Activated T-cell treated with anti-CD3 and anti-CD28 coated beads for 24 hours (primary cell): ENCODE data around the gene FASTKD1.

ENCODE experiments used
- DNase-seq: peaks from one replicate; pipeline ENCODE4 v3.0.0-alpha.2; 2020; ENCODE audit warnings: low read depth

FASTKD1 gene

DNA sequence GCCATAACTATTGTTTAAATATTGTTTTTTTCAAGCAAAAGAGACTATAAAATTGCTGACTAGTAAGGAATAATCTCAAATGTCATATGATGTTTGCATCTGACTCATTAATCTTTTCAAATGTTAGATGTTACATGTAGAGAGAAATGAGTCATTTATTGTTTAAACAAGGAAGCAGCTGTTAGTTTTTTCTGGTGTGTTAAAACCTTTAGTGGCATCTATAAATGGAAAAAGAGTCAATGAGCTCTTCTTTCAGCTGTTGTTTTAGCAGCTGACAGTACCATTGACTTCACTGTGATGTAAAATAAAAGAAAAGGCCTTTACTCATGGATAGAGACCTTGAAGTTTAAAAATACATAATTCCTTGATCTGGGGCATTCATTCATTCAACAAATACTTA, 66.0 kb downstream of the FASTKD1 start:
- DNase-seq: no peak

DNA sequence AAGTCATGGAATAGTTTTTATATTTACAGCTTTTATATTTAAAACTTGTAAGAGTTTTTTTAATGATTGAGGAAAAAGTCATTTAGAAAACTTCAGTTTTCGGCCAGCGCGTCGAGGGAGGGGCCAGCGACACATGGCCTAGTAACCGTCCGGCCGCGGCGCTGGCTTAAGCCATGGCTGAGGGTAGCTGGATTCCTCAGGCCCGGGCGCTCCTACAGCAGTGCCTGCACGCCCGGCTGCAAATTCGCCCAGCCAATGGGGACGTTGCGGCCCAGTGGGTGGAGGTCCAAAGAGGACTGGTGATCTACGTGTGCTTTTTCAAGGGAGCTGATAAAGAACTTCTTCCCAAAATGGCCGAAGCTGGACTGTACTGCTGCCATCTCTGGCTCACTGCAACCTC, 69.0 kb downstream of the FASTKD1 start:
- DNase-seq: no peak

- DNase-seq: no peak
These were observed 78.2 kb downstream of the FASTKD1 start for GRCh38 chr2:169495310-169495928.

- DNase-seq: no peak
These were observed 80.3 kb downstream of the FASTKD1 start for GRCh38 chr2:169493360-169493759.

- no peak for DNase-seq
These were observed 82.3 kb downstream of the FASTKD1 start for GRCh38 chr2:169491378-169491777.

- DNase-seq: no peak
These were observed 82.8 kb downstream of the FASTKD1 start for GRCh38 chr2:169490834-169491233.

GRCh38 chr2:169486487-169486886, 87.2 kb downstream of the FASTKD1 start:
- no peak for DNase-seq

DNA sequence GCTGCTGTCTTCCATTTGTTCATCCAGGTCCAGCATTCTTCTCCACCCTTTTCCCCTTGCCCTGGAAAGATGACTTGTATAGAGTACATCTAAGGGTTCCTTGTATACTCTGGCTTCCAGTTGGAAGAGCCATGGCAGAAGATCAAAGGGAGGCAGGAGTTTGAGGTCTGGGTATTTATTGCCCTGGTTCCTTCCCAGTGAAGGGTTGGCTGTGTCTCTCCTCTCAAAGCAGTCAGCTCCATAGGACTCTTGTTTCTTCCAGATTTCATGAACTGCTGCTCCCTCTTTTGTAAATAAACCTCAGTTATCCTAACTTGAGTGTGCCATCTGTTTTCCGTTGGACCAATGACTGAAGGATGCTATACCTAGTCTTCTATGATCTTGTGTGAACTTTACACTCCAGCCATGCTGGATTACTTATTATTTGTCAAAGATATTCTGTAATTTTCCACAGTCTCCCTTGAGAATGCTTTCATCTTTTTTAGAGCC, 88.0 kb downstream of the FASTKD1 start:
- DNase-seq: no peak

GRCh38 chr2:169480079-169480465, 93.6 kb downstream of the FASTKD1 start:
- DNase-seq: no peak
